Measurements from ENCODE around the gene RPL22L1. TPM values are rescaled to one million over a fixed set of nuclear protein-coding genes. Genes with fewer than 3 reads are reported as not detected.
A peak's percentile ranks its signal among the peaks of the same experiment; 100 is the strongest.

RPL22L1 gene
- total and polyA plus RNA-seq, 2 donors (not counting 1 experiment from before 2014, with no cell fraction given), result 46.1 to 147 TPM

DNA sequence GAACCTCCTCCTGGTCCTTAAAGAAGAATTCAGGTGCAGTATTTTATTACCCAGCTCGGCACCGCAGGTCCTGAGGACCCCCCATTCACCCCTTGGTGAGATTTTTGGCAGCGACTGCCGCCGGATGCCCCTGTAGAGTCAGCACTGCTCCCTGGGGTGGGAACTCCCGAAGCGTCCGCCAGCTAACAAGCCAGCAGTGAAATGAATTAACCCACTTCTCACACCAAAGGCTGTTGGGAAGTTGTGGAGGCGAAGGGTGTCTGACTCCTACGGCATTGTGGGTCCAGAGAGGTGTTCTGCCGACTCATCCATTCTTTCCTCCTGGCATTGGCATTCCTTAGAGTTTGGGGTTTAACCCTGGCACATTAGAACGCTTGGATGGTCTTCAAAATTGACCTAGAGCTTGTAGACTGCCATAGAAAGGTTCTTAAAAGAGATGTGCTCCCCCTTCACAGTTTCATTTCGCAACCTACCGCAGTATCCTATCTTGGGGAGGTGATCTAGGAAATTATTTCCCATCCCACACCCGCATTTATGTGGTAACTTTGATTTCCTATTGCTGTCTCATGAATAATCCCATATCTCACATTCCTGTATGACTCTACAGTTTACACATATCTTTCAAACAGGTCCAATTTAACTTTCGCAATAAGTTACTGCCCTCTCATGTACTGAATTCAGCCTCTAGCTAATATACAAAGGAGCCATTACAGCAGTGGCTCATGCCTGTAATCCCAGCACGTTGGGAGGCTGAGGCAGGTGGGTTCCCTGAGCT, 39.3 kb upstream of the RPL22L1 start:
- ATAC-seq (ENCODE audit: low read depth) (no peak), DNase-seq (peak; percentile 30)
- ChIA-PET POLR2A (no interaction called here), CTCF (interaction anchor here (1.1 kb wide), 1 partner anchor 12 kb away, joined by 3 read pairs; no protein-coding TSS in a partner anchor)
- 95% methylated on average over 2 of the region's 17 CpGs for WGBS (ENCODE audit: insufficient coverage)
- peak overlapping the region; percentile 76 for H3K9ac ChIP-seq (ENCODE audit: low read length)
- H3K9me3 ChIP-seq (ENCODE audit: control extremely low read depth in 1 of 3, control insufficient read depth in 2 of 3, insufficient read depth in 1 of 3, low read length in 2 of 3), result peaks cover 0 to 19% (median 17%) of the 10 kb centered on the region in 3 donors
- Mint-ChIP-seq H3K4me3 (peak overlapping the region; percentile 96), H3K27ac (peak overlapping the region; percentile 32), H3K4me1 (peaks cover 22% of the 10 kb centered on the region), H3K27me3 (no peaks in the 10 kb centered on the region), H3K9me3 (ENCODE audit: insufficient read depth) (peaks cover 8% of the 10 kb centered on the region)
- H3K27ac ChIP-seq (ENCODE audit: low read length in 2 of 2), result peak overlapping the region; percentile 7 to 68
- H3K36me3 ChIP-seq (replicated peaks in 1 of 2; ENCODE audit: control extremely low read depth in 1 of 2, control insufficient read depth in 1 of 2, extremely low read depth in 1 of 2, insufficient read depth in 2 of 2, low read length in 1 of 2), result no peaks in the 10 kb centered on the region
- peak overlapping the region; percentile 95 for H2AFZ ChIP-seq (ENCODE audit: insufficient read depth, low read depth, low read length, poor library complexity, severe bottlenecking)
- no peaks in the 10 kb centered on the region for H3K27me3 ChIP-seq (replicated peaks in 1 of 4; ENCODE audit: control extremely low read depth in 1 of 4, control insufficient read depth in 3 of 4, insufficient read depth in 4 of 4, low read length in 3 of 4)
- no peaks in the 10 kb centered on the region for H3K79me2 ChIP-seq (ENCODE audit: control insufficient read depth, insufficient read depth, low read length)
- TF ChIP-seq, protein P1, sequence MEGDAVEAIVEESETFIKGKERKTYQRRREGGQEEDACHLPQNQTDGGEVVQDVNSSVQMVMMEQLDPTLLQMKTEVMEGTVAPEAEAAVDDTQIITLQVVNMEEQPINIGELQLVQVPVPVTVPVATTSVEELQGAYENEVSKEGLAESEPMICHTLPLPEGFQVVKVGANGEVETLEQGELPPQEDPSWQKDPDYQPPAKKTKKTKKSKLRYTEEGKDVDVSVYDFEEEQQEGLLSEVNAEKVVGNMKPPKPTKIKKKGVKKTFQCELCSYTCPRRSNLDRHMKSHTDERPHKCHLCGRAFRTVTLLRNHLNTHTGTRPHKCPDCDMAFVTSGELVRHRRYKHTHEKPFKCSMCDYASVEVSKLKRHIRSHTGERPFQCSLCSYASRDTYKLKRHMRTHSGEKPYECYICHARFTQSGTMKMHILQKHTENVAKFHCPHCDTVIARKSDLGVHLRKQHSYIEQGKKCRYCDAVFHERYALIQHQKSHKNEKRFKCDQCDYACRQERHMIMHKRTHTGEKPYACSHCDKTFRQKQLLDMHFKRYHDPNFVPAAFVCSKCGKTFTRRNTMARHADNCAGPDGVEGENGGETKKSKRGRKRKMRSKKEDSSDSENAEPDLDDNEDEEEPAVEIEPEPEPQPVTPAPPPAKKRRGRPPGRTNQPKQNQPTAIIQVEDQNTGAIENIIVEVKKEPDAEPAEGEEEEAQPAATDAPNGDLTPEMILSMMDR (IDR thresholded peaks at IDR 0.05), result no peak
- no peak for TF ChIP-seq EZH2 (IDR thresholded peaks at IDR 0.05; ENCODE audit: borderline replicate concordance, insufficient read depth, low read depth, low read length, poor library complexity, severe bottlenecking)
- H3K4me2 ChIP-seq (replicated peaks; ENCODE audit: low read depth, low read length, poor library complexity, severe bottlenecking), result peak overlapping the region; percentile 97
- H4K20me1 ChIP-seq (ENCODE audit: control insufficient read depth, insufficient read depth, low read length, poor library complexity, severe bottlenecking), result no peaks in the 10 kb centered on the region
- no peak overlapping the region for H3K4me3 ChIP-seq (ENCODE audit: control extremely low read depth in 1 of 5, extremely low read depth in 1 of 5, insufficient read depth in 1 of 5, low read depth in 2 of 5, low read length in 4 of 5)
- H3K4me1 ChIP-seq (ENCODE audit: control insufficient read depth in 2 of 2, insufficient read depth in 2 of 2, low read length in 2 of 2), result peaks cover 13 to 16% of the 10 kb centered on the region in 2 donors
- intact Hi-C loops (cut with micrococcal nuclease), result loop anchor here (2.0 kb wide), 1 partner anchor 553 kb away; the partner anchor contains the start of gene SKIL
